Measurements from ENCODE around the gene KRT2.

KRT2 gene

DNA sequence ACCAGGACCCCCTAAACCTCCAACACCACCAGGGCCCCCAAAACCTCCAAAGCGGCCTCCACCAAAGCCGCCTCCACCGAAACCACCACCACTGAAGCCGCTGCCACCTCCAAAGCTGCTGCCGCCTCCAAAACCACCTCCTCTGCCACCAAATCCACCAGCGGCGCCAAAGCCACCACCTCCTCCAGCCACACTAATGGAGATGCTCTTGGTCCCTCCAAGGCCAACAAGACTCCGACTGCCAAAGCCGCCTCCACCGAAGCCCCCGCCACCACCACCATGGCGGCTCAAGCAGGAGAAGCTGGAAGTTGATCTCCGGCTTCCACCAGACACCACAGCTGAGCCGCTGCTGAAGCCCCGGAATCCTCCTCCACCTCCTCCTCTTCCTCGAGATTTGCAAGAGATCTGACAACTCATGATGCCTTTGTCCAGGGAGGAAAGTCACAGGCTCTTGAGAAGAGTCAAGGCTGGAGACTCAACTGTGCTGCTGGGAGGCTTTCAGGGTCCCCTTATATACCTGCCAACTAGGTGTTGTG is at the start of gene KRT2:
Gene KRT2, minus strand, starts transcription at position 486 of the 536 bp plus-strand sequence. Its CDS starts 69 bp downstream, at position 417.
- in situ Hi-C loops (cut with MboI; ENCODE audit: low sequenced_read_pairs): no loop called here

- in situ Hi-C loops (cut with MboI; ENCODE audit: low sequenced_read_pairs): no loop called here
Measured at GRCh38 chr12:52701281-52701680, 49.3 kb upstream of the KRT2 start.

- in situ Hi-C loops (cut with MboI; ENCODE audit: low sequenced_read_pairs): no loop called here
Measured at GRCh38 chr12:52699960-52700359, 47.9 kb upstream of the KRT2 start.

DNA sequence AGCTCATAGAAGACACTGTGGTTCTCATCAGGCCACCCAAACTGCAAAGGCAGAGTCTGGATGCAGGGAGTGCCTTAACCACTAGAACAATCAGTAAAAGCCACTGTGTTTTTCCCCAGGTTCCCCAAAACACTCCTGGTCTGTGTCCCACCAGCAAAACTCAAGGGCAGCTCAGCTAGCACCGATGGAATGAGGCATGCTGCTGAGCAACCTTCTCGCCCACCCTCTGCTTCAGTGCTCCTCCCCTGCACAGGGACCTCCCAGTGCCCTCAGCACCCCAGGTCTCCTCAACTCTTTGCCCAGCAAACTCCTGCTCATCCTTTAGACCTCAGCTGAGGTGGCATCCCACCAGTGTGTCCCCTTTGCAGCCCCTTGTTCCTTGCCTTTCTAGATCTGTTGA is 47.4 kb upstream of the KRT2 start:
- in situ Hi-C loops (cut with MboI; ENCODE audit: low sequenced_read_pairs): no loop called here

DNA sequence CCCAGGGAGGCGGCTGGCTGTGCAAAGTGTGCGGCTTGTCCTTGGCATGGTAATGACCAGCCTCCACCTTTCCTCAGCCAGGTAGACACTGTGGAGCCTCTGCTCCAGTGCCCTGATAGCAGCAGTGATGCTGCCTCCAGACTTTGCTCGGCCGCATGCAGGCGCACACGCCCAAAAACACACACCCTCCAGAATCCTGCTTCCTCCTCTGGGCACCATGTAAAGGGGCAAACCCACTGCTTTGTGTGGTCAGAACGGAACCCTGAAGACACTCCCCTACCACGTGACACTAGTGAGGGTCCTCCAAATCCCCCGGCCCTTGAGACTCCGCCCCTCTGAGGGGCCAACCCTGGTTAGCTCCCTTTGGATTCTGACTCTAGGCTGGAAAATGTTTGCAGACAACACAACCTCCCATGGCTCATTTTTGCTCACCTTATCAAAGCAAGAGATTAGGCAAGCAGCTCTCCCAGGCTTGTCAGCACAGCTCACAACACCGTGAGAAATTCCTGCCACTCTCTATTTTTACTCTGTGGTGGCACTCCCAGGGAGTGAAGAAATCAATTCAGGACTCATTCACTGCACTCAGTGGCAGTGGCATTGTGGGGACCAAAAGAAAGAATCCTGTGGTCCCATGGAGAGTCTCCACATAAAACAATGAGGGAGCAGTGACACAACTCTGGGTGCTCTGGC is 46.8 kb upstream of the KRT2 start:
- in situ Hi-C loops (cut with MboI; ENCODE audit: low sequenced_read_pairs): no loop called here

GRCh38 chr12:52697058-52697582 is 45.1 kb upstream of the KRT2 start:
- in situ Hi-C loops (cut with MboI; ENCODE audit: low sequenced_read_pairs): no loop called here

- in situ Hi-C loops (cut with MboI; ENCODE audit: low sequenced_read_pairs): no loop called here
Measured at GRCh38 chr12:52696588-52696987, 44.6 kb upstream of the KRT2 start.

GRCh38 chr12:52695039-52695438 is 43.0 kb upstream of the KRT2 start:
- in situ Hi-C loops (cut with MboI; ENCODE audit: low sequenced_read_pairs): no loop called here

GRCh38 chr12:52694151-52694550 is 42.1 kb upstream of the KRT2 start:
- in situ Hi-C loops (cut with MboI; ENCODE audit: low sequenced_read_pairs): no loop called here

GRCh38 chr12:52693261-52693660 is 41.2 kb upstream of the KRT2 start:
- in situ Hi-C loops (cut with MboI; ENCODE audit: low sequenced_read_pairs): no loop called here

DNA sequence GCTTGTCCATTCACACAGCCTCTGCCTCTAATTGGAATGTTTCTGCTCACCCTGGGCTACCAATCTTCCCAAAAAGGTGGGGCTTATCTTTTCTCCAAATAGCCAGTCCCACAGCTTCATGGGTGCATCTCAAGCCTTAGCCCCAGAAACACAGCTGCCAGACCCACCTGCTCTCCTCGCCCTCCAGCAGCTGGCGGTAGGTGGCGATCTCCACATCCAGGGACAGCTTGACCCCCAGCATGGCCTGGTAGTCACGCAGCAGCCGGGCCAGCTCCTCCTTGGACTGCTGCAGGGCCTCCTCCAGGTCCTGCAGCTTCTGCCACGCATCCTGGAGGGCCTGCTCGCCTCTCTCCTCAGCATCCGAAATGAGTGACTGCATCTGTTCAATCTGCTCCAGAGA is 40.2 kb upstream of the KRT2 start:
- in situ Hi-C loops (cut with MboI; ENCODE audit: low sequenced_read_pairs): no loop called here

- in situ Hi-C loops (cut with MboI; ENCODE audit: low sequenced_read_pairs): no loop called here
Measured at GRCh38 chr12:52691841-52692150, 39.8 kb upstream of the KRT2 start.

DNA sequence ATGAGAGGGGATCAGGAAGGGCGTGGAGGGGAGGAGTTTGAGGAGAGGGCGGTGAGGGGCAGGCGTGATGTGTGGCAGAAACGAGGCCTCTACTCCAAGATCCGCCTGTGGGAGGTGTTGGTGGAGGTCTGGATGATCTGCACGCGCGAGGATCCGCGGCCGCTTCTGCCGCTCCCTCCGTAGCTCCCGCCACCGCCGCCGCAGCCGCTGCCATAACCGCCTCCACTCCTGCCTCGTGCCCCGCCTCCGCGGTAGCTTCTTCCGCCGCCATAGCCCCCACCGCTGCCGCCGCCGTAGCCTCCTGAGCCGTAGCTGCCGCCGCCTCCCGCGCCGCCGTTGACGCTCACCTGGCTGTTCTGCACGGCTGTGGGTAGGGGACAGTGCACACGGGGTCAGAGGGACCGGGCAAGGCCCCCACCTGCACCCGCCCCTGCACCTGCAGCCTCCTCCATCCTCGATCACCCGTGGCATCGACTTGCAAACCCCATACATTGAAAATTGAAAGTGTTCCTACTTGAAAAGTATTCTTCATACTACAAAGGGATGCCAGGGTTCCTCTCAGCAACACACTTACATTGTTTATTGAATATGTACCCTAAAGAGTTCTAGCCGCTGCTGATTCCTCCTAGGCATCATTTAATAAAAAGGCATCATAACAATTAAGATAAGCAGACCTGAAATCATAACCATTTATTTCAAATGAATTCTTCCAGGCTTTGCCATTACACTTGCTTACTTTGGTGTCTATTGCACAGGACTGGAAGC is 39.2 kb upstream of the KRT2 start:
- in situ Hi-C loops (cut with MboI; ENCODE audit: low sequenced_read_pairs): no loop called here

DNA sequence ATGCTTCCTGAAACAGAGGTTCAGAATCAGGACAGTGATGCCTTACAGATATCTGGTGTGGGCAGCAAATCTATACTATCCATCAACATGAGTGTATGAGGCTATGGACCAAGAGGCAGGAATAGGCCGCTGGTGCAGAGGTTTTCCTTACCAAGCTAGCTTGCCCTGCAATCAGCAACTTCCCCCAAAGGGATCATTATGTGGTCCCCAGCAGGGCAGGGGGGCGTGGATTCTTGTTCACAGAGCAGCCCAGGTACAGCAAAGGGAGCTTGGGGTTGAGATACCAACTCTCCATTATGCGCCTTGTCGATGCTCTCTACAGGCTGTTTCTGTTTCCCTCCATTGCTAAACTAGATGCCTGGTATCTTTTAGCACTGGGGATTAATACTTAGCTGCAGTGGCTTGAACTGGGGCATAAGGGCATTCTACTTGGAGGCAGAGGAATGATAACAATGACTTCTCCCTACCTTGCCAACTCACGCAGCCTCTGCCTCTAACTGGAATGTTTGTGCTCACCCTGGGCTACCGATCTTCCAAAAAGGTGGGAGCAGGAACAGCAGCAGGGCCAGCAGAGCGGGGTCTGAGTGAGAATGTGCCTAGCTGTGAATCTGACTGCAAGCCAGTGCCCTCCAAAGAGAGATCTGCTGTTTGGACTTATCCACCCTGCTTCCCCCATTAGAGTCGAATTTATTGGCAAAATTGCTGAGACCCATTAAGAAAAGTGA is 38.5 kb upstream of the KRT2 start:
- in situ Hi-C loops (cut with MboI; ENCODE audit: low sequenced_read_pairs): no loop called here

GRCh38 chr12:52689936-52690335 is 37.9 kb upstream of the KRT2 start:
- in situ Hi-C loops (cut with MboI; ENCODE audit: low sequenced_read_pairs): no loop called here

DNA sequence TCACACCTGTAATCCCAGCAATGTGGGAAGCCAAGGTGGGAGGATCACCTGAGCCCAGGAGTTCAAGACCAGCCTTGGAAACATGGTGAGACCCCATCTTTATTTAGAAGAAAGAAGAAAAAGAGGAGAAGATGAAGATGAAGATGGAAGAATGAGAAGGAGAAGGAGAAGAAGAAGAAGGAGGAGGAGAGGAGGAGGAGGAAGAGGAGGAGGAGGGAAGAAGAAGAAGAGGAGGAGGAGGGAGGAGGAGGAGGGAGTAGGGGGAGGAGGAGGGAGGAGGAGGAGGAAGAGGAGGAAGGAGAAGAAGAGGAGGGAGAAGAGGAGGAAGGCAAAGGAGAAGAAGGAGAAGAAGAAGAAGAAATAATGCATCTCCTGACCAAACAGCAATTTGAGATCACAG is 37.2 kb upstream of the KRT2 start:
- in situ Hi-C loops (cut with MboI; ENCODE audit: low sequenced_read_pairs): no loop called here

- in situ Hi-C loops (cut with MboI; ENCODE audit: low sequenced_read_pairs): no loop called here
Measured at GRCh38 chr12:52688481-52688880, 36.5 kb upstream of the KRT2 start.

DNA sequence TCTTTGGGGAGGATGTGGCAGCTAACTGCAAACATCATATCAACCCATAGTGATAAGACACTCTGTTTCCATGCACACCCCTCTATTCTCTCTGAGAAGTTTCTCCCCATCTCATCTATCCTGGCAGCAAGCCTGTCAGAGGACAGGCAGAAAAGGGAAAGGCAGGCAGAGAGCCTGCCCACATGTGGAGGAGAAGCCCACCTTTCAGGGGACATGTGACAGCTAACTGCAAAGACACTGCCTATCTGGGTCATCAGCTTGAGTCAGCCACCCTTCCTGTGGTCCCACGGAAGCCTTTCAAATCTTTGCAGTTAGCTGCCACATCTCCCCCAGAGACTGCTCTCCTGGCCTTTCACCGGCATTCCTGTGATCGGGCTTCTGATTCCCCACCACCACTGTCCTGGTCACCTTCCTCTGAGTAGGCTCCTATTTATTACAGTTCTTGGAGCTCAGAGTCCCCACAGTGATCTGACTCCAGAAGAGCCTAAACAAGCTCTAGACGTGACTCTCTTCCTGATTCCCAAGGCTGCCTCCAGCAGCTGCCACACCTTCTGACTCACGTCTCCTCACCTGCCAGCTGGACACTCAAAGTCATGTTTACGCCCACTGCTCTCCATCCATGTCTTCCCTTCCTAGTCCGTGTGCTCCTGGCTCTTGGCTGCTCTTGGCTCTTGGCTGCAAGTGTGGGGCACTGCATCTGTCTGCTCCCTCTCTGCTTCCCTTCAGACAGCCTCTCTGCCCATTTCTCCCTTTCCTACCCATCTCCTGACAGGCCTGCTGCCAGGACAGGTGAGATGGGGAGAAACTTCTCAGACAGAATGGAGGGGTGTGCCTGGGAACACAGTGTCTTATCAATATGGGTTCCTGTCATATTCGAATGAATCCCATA is 35.7 kb upstream of the KRT2 start:
- in situ Hi-C loops (cut with MboI; ENCODE audit: low sequenced_read_pairs): no loop called here

- in situ Hi-C loops (cut with MboI; ENCODE audit: low sequenced_read_pairs): no loop called here
Measured at GRCh38 chr12:52686756-52687487, 34.9 kb upstream of the KRT2 start.

DNA sequence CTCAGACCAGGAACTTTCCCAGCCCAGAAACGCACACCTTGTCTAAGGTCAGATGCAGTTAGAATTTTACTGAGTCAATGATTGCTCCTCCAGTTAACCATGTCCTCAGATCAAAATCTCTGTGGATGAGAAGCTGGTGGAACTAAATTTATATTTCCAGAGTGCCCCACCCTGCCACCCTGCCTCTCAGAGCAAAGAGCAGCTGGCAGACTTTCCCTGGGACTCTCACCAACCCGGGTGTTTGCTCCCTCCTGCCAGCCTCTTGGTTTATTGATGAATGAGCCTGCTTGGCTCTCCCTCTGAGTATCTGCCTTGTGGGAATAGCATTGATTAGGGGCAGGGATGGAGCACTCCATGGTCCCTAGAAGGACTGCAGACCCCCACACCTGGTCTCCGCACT is 34.1 kb upstream of the KRT2 start:
- in situ Hi-C loops (cut with MboI; ENCODE audit: low sequenced_read_pairs): no loop called here
